ENCODE results near the gene SH3BGR.

The SH3BGR gene

DNA sequence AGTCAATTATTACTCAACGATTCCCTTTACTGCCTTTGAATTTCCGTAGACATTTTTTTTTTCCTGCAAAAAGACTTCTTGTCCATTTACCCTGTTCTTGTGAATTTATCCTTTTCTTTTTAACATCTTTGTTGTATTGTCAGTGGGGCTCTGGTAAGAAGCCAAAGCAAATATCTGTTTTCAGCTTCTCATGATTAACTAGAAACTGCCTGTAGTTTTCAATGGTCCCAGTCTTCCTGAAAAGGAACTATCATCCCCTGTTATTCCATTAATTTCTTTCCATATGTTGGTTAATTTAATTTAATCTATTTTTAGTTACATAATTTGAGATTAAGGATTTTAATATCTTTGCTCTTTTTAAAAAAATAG is 28.0 kb downstream of the SH3BGR start:
- Mint-ChIP-seq H3K36me3 (ENCODE audit: low read depth) (no peaks in the 10 kb centered on the region), H3K9me3 (no peaks in the 10 kb centered on the region), H3K4me3 (no peak overlapping the region), H3K4me1 (no peaks in the 10 kb centered on the region), H3K27me3 (no peaks in the 10 kb centered on the region), H3K27ac (no peak overlapping the region)
- DNase-seq (no peak), ATAC-seq (no peak)

DNA sequence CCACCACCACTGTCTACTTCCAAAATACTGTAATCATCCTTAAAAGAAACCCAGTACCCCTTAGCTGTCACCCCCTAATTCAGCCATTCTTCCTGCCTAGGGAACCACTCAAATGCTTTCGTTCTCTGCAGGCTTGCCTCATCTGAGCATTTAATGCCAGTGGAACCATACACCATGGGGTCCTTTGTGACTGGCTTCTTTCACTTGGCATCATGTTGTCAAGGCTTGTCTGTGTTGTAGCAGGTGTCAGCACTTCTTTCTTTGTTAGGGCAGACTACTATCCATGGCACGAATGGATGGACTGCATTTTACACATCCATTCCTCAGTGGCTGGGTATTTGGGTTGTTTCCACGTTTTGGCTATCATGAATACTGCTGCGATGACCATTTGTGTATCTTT is 28.5 kb downstream of the SH3BGR start:
- Mint-ChIP-seq H3K27ac (no peak overlapping the region), H3K9me3 (no peaks in the 10 kb centered on the region), H3K36me3 (ENCODE audit: low read depth) (no peaks in the 10 kb centered on the region), H3K4me3 (no peak overlapping the region), H3K27me3 (no peaks in the 10 kb centered on the region), H3K4me1 (no peaks in the 10 kb centered on the region)
- no peak for DNase-seq
- ATAC-seq = no peak

- no peak for DNase-seq
- Mint-ChIP-seq H3K9me3 (no peaks in the 10 kb centered on the region), H3K36me3 (ENCODE audit: low read depth) (no peaks in the 10 kb centered on the region), H3K4me3 (no peak overlapping the region), H3K27me3 (no peaks in the 10 kb centered on the region), H3K4me1 (no peaks in the 10 kb centered on the region), H3K27ac (no peak overlapping the region)
- ATAC-seq = no peak
Measured at GRCh38 chr21:39481886-39482285, 30.1 kb downstream of the SH3BGR start.

GRCh38 chr21:39483917-39484316 is 32.1 kb downstream of the SH3BGR start:
- Mint-ChIP-seq H3K27ac (no peak overlapping the region), H3K4me3 (no peak overlapping the region), H3K36me3 (ENCODE audit: low read depth) (no peaks in the 10 kb centered on the region), H3K27me3 (no peaks in the 10 kb centered on the region), H3K4me1 (no peaks in the 10 kb centered on the region), H3K9me3 (no peaks in the 10 kb centered on the region)
- ATAC-seq (no peak), DNase-seq (no peak)

DNA sequence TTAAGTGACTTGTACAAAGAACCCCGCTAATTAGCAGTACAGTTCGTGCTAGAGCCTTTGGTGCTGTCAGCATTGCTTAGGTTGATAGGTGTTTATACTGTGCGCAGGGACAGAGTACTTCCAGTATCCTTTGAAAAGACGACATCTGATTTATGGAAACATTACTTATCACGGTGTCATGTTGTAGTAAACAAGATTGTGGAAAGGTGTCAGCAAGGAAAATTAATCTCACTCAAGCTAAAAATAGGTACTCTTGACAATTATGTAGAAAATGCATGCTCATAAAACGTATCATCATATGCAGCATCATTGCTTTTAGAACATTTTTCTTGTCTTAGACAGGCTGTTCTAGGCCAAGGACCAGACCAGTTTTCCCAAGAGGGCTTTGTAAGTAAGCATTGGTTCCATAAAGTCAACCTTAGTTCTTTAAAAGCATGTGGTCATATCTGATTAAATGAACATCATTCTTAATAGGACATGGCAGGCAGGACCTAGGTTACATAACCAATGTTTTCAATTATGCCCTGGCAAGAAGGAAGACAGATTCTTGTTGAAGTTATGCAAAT is 33.0 kb downstream of the SH3BGR start:
- DNase-seq (no peak), ATAC-seq (no peak)
- H3K36me3 Mint-ChIP-seq (ENCODE audit: low read depth) = no peaks in the 10 kb centered on the region
- no peaks in the 10 kb centered on the region for H3K4me1 Mint-ChIP-seq
- no peak overlapping the region for H3K4me3 Mint-ChIP-seq
- H3K27me3 Mint-ChIP-seq = no peaks in the 10 kb centered on the region
- no peaks in the 10 kb centered on the region for H3K9me3 Mint-ChIP-seq
- H3K27ac Mint-ChIP-seq = no peak overlapping the region

- ATAC-seq = no peak
- H3K4me3 Mint-ChIP-seq = no peak overlapping the region
Measured at GRCh38 chr21:39489380-39489924, 37.7 kb downstream of the SH3BGR start.

GRCh38 chr21:39499156-39499555 is 47.4 kb downstream of the SH3BGR start:
- ATAC-seq = no peak

More at GRCh38 chr21:39489380-39489924, 37.7 kb downstream of the SH3BGR start:
- H3K9me3 Mint-ChIP-seq = peaks cover 8% of the 10 kb centered on the region
- H3K4me1 Mint-ChIP-seq = no peaks in the 10 kb centered on the region
- peaks cover 2% of the 10 kb centered on the region for H3K27me3 Mint-ChIP-seq
- no peak for DNase-seq
- no peak overlapping the region for H3K27ac Mint-ChIP-seq
- H3K36me3 Mint-ChIP-seq (ENCODE audit: low read depth) = no peaks in the 10 kb centered on the region

GRCh38 chr21:39502631-39503030 is 50.9 kb downstream of the SH3BGR start:
- DNase-seq (no peak), ATAC-seq (no peak)
- H3K4me1 Mint-ChIP-seq = no peaks in the 10 kb centered on the region
- no peaks in the 10 kb centered on the region for H3K27me3 Mint-ChIP-seq
- H3K27ac Mint-ChIP-seq = no peak overlapping the region
- no peaks in the 10 kb centered on the region for H3K9me3 Mint-ChIP-seq
- no peaks in the 10 kb centered on the region for H3K36me3 Mint-ChIP-seq (ENCODE audit: low read depth)
- no peak overlapping the region for H3K4me3 Mint-ChIP-seq

More at GRCh38 chr21:39499156-39499555, 47.4 kb downstream of the SH3BGR start:
- Mint-ChIP-seq H3K4me1 (no peaks in the 10 kb centered on the region), H3K27me3 (peaks cover 3% of the 10 kb centered on the region), H3K27ac (no peak overlapping the region), H3K36me3 (ENCODE audit: low read depth) (peaks cover 2% of the 10 kb centered on the region), H3K4me3 (no peak overlapping the region), H3K9me3 (peaks cover 5% of the 10 kb centered on the region)
- DNase-seq = no peak

DNA sequence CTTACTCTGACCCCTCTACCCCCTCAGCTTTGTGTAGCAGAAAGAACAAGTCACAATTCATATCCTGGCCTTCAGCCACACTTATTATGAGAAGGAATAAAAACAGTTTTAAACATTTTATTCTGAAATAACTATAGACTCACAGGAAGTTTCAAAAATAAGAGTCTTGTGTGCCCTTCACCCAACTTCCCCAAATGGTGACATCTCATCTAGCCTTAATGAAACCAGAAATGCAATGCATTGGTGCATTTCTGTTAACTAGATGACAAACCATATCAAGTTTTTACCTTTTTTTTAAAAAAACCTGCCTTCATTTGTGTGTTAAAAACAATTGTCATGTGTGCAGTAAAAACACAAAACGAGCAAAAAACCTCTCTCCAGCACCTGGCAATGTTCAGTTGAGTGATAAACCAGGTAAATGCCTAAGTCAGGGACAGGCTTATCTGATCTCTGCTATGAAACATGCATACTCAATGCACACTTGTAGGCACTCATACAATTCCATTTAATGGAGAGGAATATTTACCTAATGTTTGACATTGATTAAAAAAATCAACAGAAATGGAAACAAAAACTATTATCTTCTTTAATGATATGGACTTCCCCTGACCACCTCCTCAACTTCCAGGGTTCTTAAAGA is 51.5 kb downstream of the SH3BGR start:
- H3K27me3 Mint-ChIP-seq = no peaks in the 10 kb centered on the region
- no peaks in the 10 kb centered on the region for H3K36me3 Mint-ChIP-seq (ENCODE audit: low read depth)
- H3K4me3 Mint-ChIP-seq = no peak overlapping the region
- no peak for DNase-seq
- ATAC-seq = no peak
- H3K27ac Mint-ChIP-seq = no peak overlapping the region
- no peaks in the 10 kb centered on the region for H3K4me1 Mint-ChIP-seq
- no peaks in the 10 kb centered on the region for H3K9me3 Mint-ChIP-seq

- Mint-ChIP-seq H3K27ac (no peak overlapping the region), H3K4me3 (no peak overlapping the region), H3K27me3 (no peaks in the 10 kb centered on the region), H3K36me3 (ENCODE audit: low read depth) (no peaks in the 10 kb centered on the region), H3K4me1 (no peaks in the 10 kb centered on the region), H3K9me3 (no peaks in the 10 kb centered on the region)
- DNase-seq (no peak), ATAC-seq (no peak)
Measured at GRCh38 chr21:39504230-39504629, 52.5 kb downstream of the SH3BGR start.

DNA sequence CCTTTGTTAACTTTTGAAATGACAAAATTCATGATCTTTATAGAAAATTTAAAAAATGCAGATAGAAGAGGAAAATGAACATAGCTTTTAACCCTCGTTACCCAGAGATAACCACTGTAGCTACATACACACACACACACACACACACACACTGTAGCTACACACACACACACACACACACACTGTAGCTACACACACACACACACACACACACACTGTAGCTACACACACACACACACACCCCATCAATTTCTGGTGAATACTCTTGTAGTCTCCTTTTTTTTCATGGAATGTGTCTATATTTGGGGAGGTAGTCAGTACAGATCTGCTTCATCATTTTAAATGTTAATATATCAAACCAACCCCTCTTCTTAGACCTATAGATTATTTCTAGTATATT is 58.5 kb downstream of the SH3BGR start:
- no peaks in the 10 kb centered on the region for H3K36me3 Mint-ChIP-seq (ENCODE audit: low read depth)
- no peak overlapping the region for H3K4me3 Mint-ChIP-seq
- no peak for ATAC-seq
- no peaks in the 10 kb centered on the region for H3K27me3 Mint-ChIP-seq
- DNase-seq = no peak
- H3K4me1 Mint-ChIP-seq = no peaks in the 10 kb centered on the region
- H3K27ac Mint-ChIP-seq = no peak overlapping the region
- no peaks in the 10 kb centered on the region for H3K9me3 Mint-ChIP-seq

DNA sequence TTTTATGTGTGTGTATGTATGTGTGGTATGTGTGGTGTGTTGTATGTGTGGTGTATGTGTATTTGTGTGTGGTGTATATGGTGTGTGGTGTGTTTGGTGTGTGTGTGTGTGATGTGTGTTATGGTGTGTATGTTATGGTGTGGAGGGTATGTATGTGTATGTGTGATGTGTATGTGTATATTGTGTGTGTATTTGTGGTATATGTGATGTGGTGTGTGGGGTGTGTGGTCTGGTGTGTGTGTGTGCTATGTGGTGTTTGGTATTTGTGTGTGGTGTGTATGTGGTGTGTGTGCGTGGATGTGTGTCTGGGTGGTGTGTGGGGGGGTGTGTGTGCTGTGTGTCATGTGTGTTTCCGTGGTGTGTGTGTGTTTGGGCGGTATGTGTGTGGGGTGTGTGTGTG is 59.3 kb downstream of the SH3BGR start:
- no peak for ATAC-seq
- Mint-ChIP-seq H3K27ac (no peak overlapping the region), H3K27me3 (no peaks in the 10 kb centered on the region), H3K4me3 (no peak overlapping the region), H3K36me3 (ENCODE audit: low read depth) (no peaks in the 10 kb centered on the region), H3K9me3 (no peaks in the 10 kb centered on the region), H3K4me1 (no peaks in the 10 kb centered on the region)
- DNase-seq = no peak

- H3K4me1 Mint-ChIP-seq = no peaks in the 10 kb centered on the region
- ATAC-seq = no peak
- no peak overlapping the region for H3K4me3 Mint-ChIP-seq
- no peak for DNase-seq
- H3K36me3 Mint-ChIP-seq (ENCODE audit: low read depth) = no peaks in the 10 kb centered on the region
- H3K27me3 Mint-ChIP-seq = peaks cover 3% of the 10 kb centered on the region
- H3K9me3 Mint-ChIP-seq = no peaks in the 10 kb centered on the region
- no peak overlapping the region for H3K27ac Mint-ChIP-seq
Measured at GRCh38 chr21:39513735-39514134, 62.0 kb downstream of the SH3BGR start.

DNA sequence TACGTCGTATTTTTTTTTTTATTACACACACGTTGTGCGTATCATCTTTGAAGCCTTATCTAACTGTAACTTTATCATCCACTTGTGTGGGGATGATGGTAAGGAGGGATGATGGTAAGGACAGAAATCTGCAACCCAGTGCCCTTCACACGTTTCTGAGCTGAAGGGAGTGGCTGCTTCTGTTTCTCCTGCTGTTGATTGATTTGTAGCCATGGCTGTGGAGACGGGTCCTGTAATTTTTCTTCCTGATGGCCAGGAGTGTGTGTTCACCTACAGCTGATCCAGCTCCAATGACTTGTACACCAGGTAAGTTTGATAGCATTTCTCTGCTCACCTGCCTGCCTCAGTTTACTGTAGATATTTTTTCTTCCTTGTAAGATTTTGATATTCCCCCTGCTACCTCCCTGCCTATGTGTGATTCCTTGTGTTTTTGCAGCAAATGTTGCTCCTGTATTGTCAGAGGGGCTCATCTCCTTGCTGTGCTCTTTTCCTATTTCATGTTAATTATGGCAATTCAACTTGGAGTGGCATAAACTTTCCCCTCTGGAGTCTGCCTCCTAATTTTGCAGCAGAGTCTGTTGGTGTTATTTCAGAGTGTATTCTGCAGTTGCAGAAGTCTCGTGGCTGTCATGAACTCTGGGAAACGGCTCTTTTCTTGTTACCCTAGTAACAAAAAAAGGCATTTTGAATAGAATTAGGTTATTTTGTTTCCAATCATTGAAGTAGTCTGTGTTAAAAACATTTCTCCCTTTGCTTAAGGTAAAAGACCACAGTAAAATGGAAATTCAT is 64.1 kb downstream of the SH3BGR start:
- ATAC-seq = no peak
- H3K4me1 Mint-ChIP-seq = no peaks in the 10 kb centered on the region
- H3K36me3 Mint-ChIP-seq (ENCODE audit: low read depth) = no peaks in the 10 kb centered on the region
- no peak for DNase-seq
- no peak overlapping the region for H3K27ac Mint-ChIP-seq
- no peaks in the 10 kb centered on the region for H3K9me3 Mint-ChIP-seq
- peaks cover 3% of the 10 kb centered on the region for H3K27me3 Mint-ChIP-seq
- H3K4me3 Mint-ChIP-seq = no peak overlapping the region

Measured in activated naive CD8-positive, alpha-beta T cell treated with anti-CD3 and anti-CD28 coated beads, Interleukin-2, amount 50 U/mL, for 24 hours (primary cell).